HG03521 (cell line): ENCODE results near the gene MINDY3.
"Not testable (repeated sequence)": the region's sequence is repeated elsewhere in the genome, so short reads cannot be mapped to it uniquely, and the experiment has no call there.

Experiments
- ATAC-seq: cut with Tn5 transposase; IDR thresholded peaks from one replicate; pipeline ENCODE4 v1.9.1; 2021; ENCODE audit warnings: mild to moderate bottlenecking, moderate library complexity; ENCODE audit not compliant: unreplicated experiment

Gene MINDY3

GRCh38 chr10:15859906-15860691 lies at the start of gene MINDY3:
TSS of gene MINDY3 (minus strand) at chr10:15860507. CDS start at chr10:15860299, 208 bp downstream.
- ATAC-seq = peak; percentile 86

GRCh38 chr10:15901889-15902288 lies 41.6 kb upstream of the MINDY3 start:
- no peak for ATAC-seq

GRCh38 chr10:15898046-15898445 lies 37.7 kb upstream of the MINDY3 start:
- no peak for ATAC-seq

GRCh38 chr10:15897287-15897686 lies 37.0 kb upstream of the MINDY3 start:
- no peak for ATAC-seq

GRCh38 chr10:15896654-15897053 lies 36.3 kb upstream of the MINDY3 start:
- ATAC-seq = no peak

- ATAC-seq = no peak
Measured at GRCh38 chr10:15884447-15884846, 24.1 kb upstream of the MINDY3 start.

- no peak for ATAC-seq
Measured at GRCh38 chr10:15881542-15881941, 21.2 kb upstream of the MINDY3 start.

GRCh38 chr10:15879663-15880062 lies 19.4 kb upstream of the MINDY3 start:
- no peak for ATAC-seq

GRCh38 chr10:15879058-15879457 lies 18.8 kb upstream of the MINDY3 start:
- no peak for ATAC-seq

GRCh38 chr10:15877836-15878576 lies 17.7 kb upstream of the MINDY3 start:
- no peak for ATAC-seq

GRCh38 chr10:15876274-15876673 lies 16.0 kb upstream of the MINDY3 start:
- not testable (repeated sequence) for ATAC-seq

GRCh38 chr10:15872645-15873044 lies 12.3 kb upstream of the MINDY3 start:
- ATAC-seq = not testable (repeated sequence)

GRCh38 chr10:15871823-15872222 lies 11.5 kb upstream of the MINDY3 start:
- ATAC-seq = no peak

GRCh38 chr10:15869935-15870334 lies 9.6 kb upstream of the MINDY3 start:
- no peak for ATAC-seq

- no peak for ATAC-seq
Measured at GRCh38 chr10:15868006-15868405, 7.7 kb upstream of the MINDY3 start.

GRCh38 chr10:15865304-15865703 lies 5.0 kb upstream of the MINDY3 start:
- ATAC-seq = no peak

- ATAC-seq = no peak
Measured at GRCh38 chr10:15864419-15864818, 4.1 kb upstream of the MINDY3 start.

- no peak for ATAC-seq
Measured at GRCh38 chr10:15863733-15864132, 3.4 kb upstream of the MINDY3 start.

- ATAC-seq = no peak
Measured at GRCh38 chr10:15863323-15863722, 3.0 kb upstream of the MINDY3 start.

- no peak for ATAC-seq
Measured at GRCh38 chr10:15860692-15861201, 440 bp upstream of the MINDY3 start.

- ATAC-seq = no peak
Measured at GRCh38 chr10:15859509-15859905, 800 bp downstream of the MINDY3 start.

GRCh38 chr10:15858861-15859281 lies 1.4 kb downstream of the MINDY3 start:
- no peak for ATAC-seq
